ENCODE results near the gene HMG20A. TPM values are rescaled to one million over a fixed set of nuclear protein-coding genes. Genes with fewer than 3 reads are reported as not detected.

The HMG20A gene
- total RNA-seq, 6 experiments from 2014 or later, result 26.6 to 30.5 (median 28.3) TPM

GRCh38 chr15:77380033-77380432, 40.7 kb upstream of the HMG20A start:
- Mint-ChIP-seq H3K4me3 (no peak overlapping the region), H3K27ac (no peak overlapping the region), H3K36me3 (ENCODE audit: low read depth) (0 out of 2 replicates have a peak, but pooled peaks cover 7% of the 10 kb centered on the region), H3K27me3 (ENCODE audit: insufficient read depth) (no peaks in the 10 kb centered on the region; the same call in 1 of the 2 replicates), H3K9me3 (no peaks in the 10 kb centered on the region), H3K4me1 (ENCODE audit: low read depth) (peaks cover 32% of the 10 kb centered on the region)
- no peak for DNase-seq
- TF ChIP-seq CTCF (IDR thresholded peaks at IDR 0.05), result no peak

- no peak for TF ChIP-seq CTCF (IDR thresholded peaks at IDR 0.05)
- no peak for DNase-seq
- Mint-ChIP-seq H3K36me3 (ENCODE audit: low read depth) (no peaks in the 10 kb centered on the region), H3K27ac (no peak overlapping the region), H3K9me3 (no peaks in the 10 kb centered on the region), H3K27me3 (ENCODE audit: insufficient read depth) (no peaks in the 10 kb centered on the region; the same call in 1 of the 2 replicates), H3K4me3 (no peak overlapping the region), H3K4me1 (ENCODE audit: low read depth) (peaks cover 70% of the 10 kb centered on the region)
These were observed 36.6 kb upstream of the HMG20A start for GRCh38 chr15:77384086-77384485.

- no peak for DNase-seq
- Mint-ChIP-seq H3K36me3 (ENCODE audit: low read depth) (no peaks in the 10 kb centered on the region), H3K9me3 (no peaks in the 10 kb centered on the region), H3K4me3 (no peak overlapping the region), H3K27ac (no peak overlapping the region), H3K27me3 (ENCODE audit: insufficient read depth) (no peaks in the 10 kb centered on the region; the same call in 1 of the 2 replicates), H3K4me1 (ENCODE audit: low read depth) (peaks cover 75% of the 10 kb centered on the region)
- TF ChIP-seq CTCF (IDR thresholded peaks at IDR 0.05), result no peak
These were observed 35.9 kb upstream of the HMG20A start for GRCh38 chr15:77384589-77385359.

- H3K4me3 Mint-ChIP-seq, result no peak overlapping the region
- no peaks in the 10 kb centered on the region for H3K36me3 Mint-ChIP-seq (ENCODE audit: low read depth)
- H3K4me1 Mint-ChIP-seq (ENCODE audit: low read depth), result peaks cover 83% of the 10 kb centered on the region
- no peaks in the 10 kb centered on the region for H3K9me3 Mint-ChIP-seq
- no peaks in the 10 kb centered on the region for H3K27me3 Mint-ChIP-seq (ENCODE audit: insufficient read depth)
- DNase-seq, result peak; percentile 21
- no peak for TF ChIP-seq CTCF (IDR thresholded peaks at IDR 0.05)
- H3K27ac Mint-ChIP-seq, result peak overlapping the region; percentile 2; the same call in 1 of the 2 replicates
These were observed 34.1 kb upstream of the HMG20A start for GRCh38 chr15:77386626-77387025.

- TF ChIP-seq CTCF (IDR thresholded peaks at IDR 0.05), result no peak
- H3K27me3 Mint-ChIP-seq (ENCODE audit: insufficient read depth), result no peaks in the 10 kb centered on the region; the same call in 1 of the 2 replicates
- H3K4me3 Mint-ChIP-seq, result no peak overlapping the region
- H3K36me3 Mint-ChIP-seq (ENCODE audit: low read depth), result no peaks in the 10 kb centered on the region
- peaks cover 83% of the 10 kb centered on the region for H3K4me1 Mint-ChIP-seq (ENCODE audit: low read depth)
- no peaks in the 10 kb centered on the region for H3K9me3 Mint-ChIP-seq
- DNase-seq, result no peak
- H3K27ac Mint-ChIP-seq, result no peak overlapping the region
These were observed 33.2 kb upstream of the HMG20A start for GRCh38 chr15:77387365-77388105.
